K562 (cell line): ENCODE data around the gene ICAM3. TPM values are rescaled to one million over a fixed set of nuclear protein-coding genes. Genes with fewer than 3 reads are reported as not detected.

Experiments used
- ATF1 ChIP-seq, 2 experiments: fragments of 450-650 bp in 1 of 2; IDR thresholded peaks; 2 replicates each; pipeline ENCODE4 v1.6.1; 2016; ENCODE audit warnings: missing compliant biosample characterization in 1 of 2, missing genetic modification characterization in 1 of 2
- DLX4 ChIP-seq: fragments of 250-450 bp; sonication (Bioruptor Pico); IDR thresholded peaks from 2 replicates; pipeline ENCODE4 v1.6.1; 2021; ENCODE audit warnings: mild to moderate bottlenecking
- E2F6 ChIP-seq, 2 experiments: IDR thresholded peaks; 2 replicates each; pipeline ENCODE4 v1.6.1; 2011; ENCODE audit warnings: borderline replicate concordance in 1 of 2, control low read depth in 1 of 2, low read depth in 1 of 2, low read length in 1 of 2, mild to moderate bottlenecking in 1 of 2, mixed read lengths in 1 of 2, moderate library complexity in 1 of 2; ENCODE audit not compliant: insufficient read depth in 1 of 2, insufficient read length in 1 of 2, poor library complexity in 1 of 2, severe bottlenecking in 1 of 2; ENCODE audit errors: extremely low read depth in 1 of 2
- EP400 ChIP-seq: fragments of 450-650 bp; IDR thresholded peaks from 2 replicates; pipeline ENCODE4 v1.6.1; 2017; ENCODE audit warnings: antibody characterized with exemption, mild to moderate bottlenecking, moderate library complexity
- FOXK2 ChIP-seq, 2 experiments: fragments of 450-650 bp; IDR thresholded peaks in 1 of 2; conservative IDR thresholded peaks in 1 of 2; 2 replicates each; pipeline ENCODE4 v1.6.1; 2016; ENCODE audit warnings: low read depth in 2 of 2, mild to moderate bottlenecking in 1 of 2
- HLTF ChIP-seq: fragments of 450-650 bp; IDR thresholded peaks from 2 replicates; pipeline ENCODE4 v1.6.1; 2016
- HMG20A ChIP-seq: fragments of 450-650 bp; formaldehyde crosslinking; conservative IDR thresholded peaks from 2 replicates; pipeline ENCODE4 v1.4.0; 2020; ENCODE audit warnings: mild to moderate bottlenecking, mixed read lengths
- JUN ChIP-seq, 2 experiments: sonication (generic) in 1 of 2; formaldehyde crosslinking in 1 of 2; IDR thresholded peaks; 2 replicates each; pipeline versions ENCODE4 v1.6.1 to v1.8.0; 2012 to 2022; ENCODE audit warnings: borderline replicate concordance in 2 of 2, mild to moderate bottlenecking in 2 of 2, improper control_type of control experiment in 1 of 2, low read depth in 1 of 2, low read length in 1 of 2, missing genetic modification reagents in 1 of 2
- KLF16 ChIP-seq: IDR thresholded peaks from 2 replicates; pipeline ENCODE4 v1.6.1; 2016; ENCODE audit warnings: antibody characterized with exemption
- NELFE ChIP-seq: IDR thresholded peaks from 2 replicates; pipeline ENCODE4 v1.6.1; 2011; ENCODE audit warnings: mild to moderate bottlenecking; ENCODE audit not compliant: insufficient read depth, insufficient read length
- NONO ChIP-seq, 2 experiments: fragments of 200-400 bp in 1 of 2; fragments of 450-650 bp in 1 of 2; formaldehyde crosslinking in 1 of 2; IDR thresholded peaks; 2 replicates each; pipeline ENCODE4 v1.6.1; 2017; ENCODE audit warnings: low read depth in 2 of 2, mild to moderate bottlenecking in 2 of 2, moderate library complexity in 2 of 2, low read length in 1 of 2
- NR2C2 ChIP-seq, 2 experiments: fragments of 200-800 bp in 1 of 2; sonication (Bioruptor generic) in 1 of 2; sonication (generic) in 1 of 2; formaldehyde crosslinking in 1 of 2; IDR thresholded peaks; 2 replicates each; pipeline versions ENCODE4 v1.6.1 to v1.8.0; 2016 to 2022; ENCODE audit warnings: mild to moderate bottlenecking in 1 of 2, missing compliant biosample characterization in 1 of 2, missing genetic modification characterization in 1 of 2, missing genetic modification reagents in 1 of 2
- OTX1 ChIP-seq: fragments of 450-650 bp; formaldehyde crosslinking; IDR thresholded peaks from 2 replicates; pipeline ENCODE4 v1.4.0; 2022; ENCODE audit warnings: mild to moderate bottlenecking
- POLR2G ChIP-seq: fragments of 200-400 bp; formaldehyde crosslinking; IDR thresholded peaks from 2 replicates; pipeline ENCODE4 v1.6.1; 2017; ENCODE audit warnings: low read depth, mild to moderate bottlenecking, antibody characterized with exemption, low read length, moderate library complexity
- PREB ChIP-seq: sonication (generic); formaldehyde crosslinking; IDR thresholded peaks from 2 replicates; pipeline ENCODE4 v1.8.1; 2023; ENCODE audit warnings: mild to moderate bottlenecking, missing genetic modification reagents
- RBFOX2 ChIP-seq: fragments of 200-400 bp; formaldehyde crosslinking; IDR thresholded peaks from 2 replicates; pipeline ENCODE4 v1.6.1; 2017; ENCODE audit warnings: low read depth, mild to moderate bottlenecking, low read length, moderate library complexity
- RNF2 ChIP-seq: sonication (generic); IDR thresholded peaks from 2 replicates; pipeline ENCODE4 v1.6.1; 2016
- SIN3B ChIP-seq: fragments of 450-650 bp; IDR thresholded peaks from 2 replicates; pipeline ENCODE4 v1.6.1; 2017; ENCODE audit warnings: low read depth, mild to moderate bottlenecking, moderate library complexity
- TFAM ChIP-seq: fragments of 250-450 bp; sonication (Bioruptor Pico); conservative IDR thresholded peaks from 2 replicates; pipeline ENCODE4 v1.5.0; 2021; ENCODE audit warnings: mild to moderate bottlenecking, moderate library complexity
- U2AF2 ChIP-seq: fragments of 200-400 bp; formaldehyde crosslinking; optimal IDR thresholded peaks from 2 replicates; pipeline ENCODE3; 2017; ENCODE audit warnings: low read depth, mild to moderate bottlenecking, low read length
- ZBTB9 ChIP-seq: fragments of 450-650 bp; formaldehyde crosslinking; IDR thresholded peaks from 2 replicates; pipeline ENCODE4 v1.4.0; 2020; ENCODE audit warnings: mild to moderate bottlenecking, moderate library complexity
- ZKSCAN8 ChIP-seq: fragments of 200-800 bp; sonication (Bioruptor generic); IDR thresholded peaks from 2 replicates; pipeline ENCODE4 v1.6.1; 2016; ENCODE audit warnings: missing genetic modification characterization, missing compliant biosample characterization
- ZNF140 ChIP-seq: fragments of 250-450 bp; sonication (Bioruptor Pico); IDR thresholded peaks from 2 replicates; pipeline ENCODE4 v1.8.0; 2021; ENCODE audit warnings: moderate library complexity, mild to moderate bottlenecking, inconsistent platforms
- polyA plus RNA-seq, 8 experiments: library from polyadenylated mRNA; depleted of rRNA in 4 of 8; stranded (reverse) in 5 of 8; unstranded in 3 of 8; fragments of >200 nt; fragmentation: Nextera tagmentation in 2 of 8; fragmentation: Illumina TruSeq in 1 of 8; extraction: Ambion mirVana in 2 of 8; extraction: Trizol in 1 of 8; gene quantifications; 2 replicates each; pipeline versions ENCODE4 v1.2.1 to v1.2.3, GENCODE V29; 2011 to 2014; ENCODE audit warnings: inconsistent platforms in 1 of 8, missing spikeins in 1 of 8
- total RNA-seq, 7 experiments: library from RNA; depleted of rRNA in 6 of 7; stranded (reverse); fragments of >200 nt in 6 of 7; fragmentation: Illumina TruSeq in 2 of 7; extraction: Trizol in 2 of 7; gene quantifications; 2 replicates each; pipeline versions ENCODE4 v1.2.1 to v1.2.3, GENCODE V29; 2011 to 2021; ENCODE audit warnings: low replicate concordance in 1 of 7

Gene ICAM3
- total and polyA plus RNA-seq, 9 of the 15 experiments (the other 6 are each of a cell fraction or from before 2014, with no cell fraction given): 6.5 to 39.5 (median 24.2) TPM

- TF ChIP-seq ZNF140 (CRISPR knock-in tag): no peak
- no peak for TF ChIP-seq U2AF2
- TF ChIP-seq JUN (IDR thresholded peaks at IDR 0.05; ENCODE audit: borderline replicate concordance, low read depth, low read length): no peak
- no peak for TF ChIP-seq JUN (CRISPR knock-in tag; IDR thresholded peaks at IDR 0.05; ENCODE audit: borderline replicate concordance)
- no peak for TF ChIP-seq ZKSCAN8
- TF ChIP-seq HMG20A: no peak
- 0 out of 2 replicates have a peak, but pooled peaks have one; percentile 15 for TF ChIP-seq HLTF
- no peak for TF ChIP-seq OTX1
- TF ChIP-seq ZBTB9 (CRISPR knock-in tag): no peak
- peak in 1 of 2 experiments; percentile 6; a peak in 1 of 4 replicates for TF ChIP-seq FOXK2 (conservative IDR thresholded peaks at IDR 0.05 in 1 of 2, IDR thresholded peaks at IDR 0.05 in 1 of 2; ENCODE audit: low read depth in 2 of 2)
- no peak for TF ChIP-seq EP400
- peak in 1 of 2 experiments; percentile 76; a peak in 1 of 4 replicates for TF ChIP-seq NONO (IDR thresholded peaks at IDR 0.05; ENCODE audit: low read depth in 2 of 2, low read length in 1 of 2)
- no peak for TF ChIP-seq TFAM (CRISPR knock-in tag)
- TF ChIP-seq DLX4 (CRISPR knock-in tag): no peak
- TF ChIP-seq SIN3B: peak; percentile 17; the same call in 1 of the 2 replicates
- peak in 1 of 2 experiments; percentile 37 for TF ChIP-seq E2F6 (IDR thresholded peaks at IDR 0.05; ENCODE audit: borderline replicate concordance in 1 of 2, extremely low read depth in 1 of 2, insufficient read depth in 1 of 2, insufficient read length in 1 of 2, low read depth in 1 of 2, low read length in 1 of 2, poor library complexity in 1 of 2, severe bottlenecking in 1 of 2)
- no peak for TF ChIP-seq PREB (CRISPR knock-in tag)
- no peak for TF ChIP-seq ATF1 (CRISPR knock-in tag; IDR thresholded peaks at IDR 0.05)
- TF ChIP-seq ATF1 (tag; IDR thresholded peaks at IDR 0.05): peak; percentile 74
- peak; percentile 21; the same call in 1 of the 2 replicates for TF ChIP-seq NR2C2 (CRISPR knock-in tag; IDR thresholded peaks at IDR 0.05)
- peak; percentile 50 for TF ChIP-seq NR2C2 (tag; IDR thresholded peaks at IDR 0.05)
- peak; percentile 69 for TF ChIP-seq RBFOX2
- no peak for TF ChIP-seq NELFE
- no peak for TF ChIP-seq KLF16
- peak; percentile 78 for TF ChIP-seq POLR2G
- no peak for TF ChIP-seq RNF2
These were observed 46.4 kb downstream of the ICAM3 start (continued) for GRCh38 chr19:10292789-10293636.
